Osteoblast (primary cell): Measurements from ENCODE around the gene GRM4. TPM values are rescaled to one million over a fixed set of nuclear protein-coding genes. Genes with fewer than 3 reads are reported as not detected.

Source experiments
- DNase-seq: peaks from one replicate; pipeline ENCODE4 v3.0.0; 2011; ENCODE audit warnings: low spot score, mixed read lengths; ENCODE audit not compliant: insufficient read length; ENCODE audit errors: missing footprints
- H2AFZ ChIP-seq: 2 replicates; pipeline ENCODE4 v1.6.0; 2011; ENCODE audit warnings: mild to moderate bottlenecking, low read length
- H3K27ac ChIP-seq: 2 replicates; pipeline ENCODE4 v1.5.1; 2011; ENCODE audit warnings: mild to moderate bottlenecking, low read depth, low read length, moderate library complexity
- H3K27me3 ChIP-seq: 2 replicates; pipeline ENCODE4 v1.6.0; 2012; ENCODE audit warnings: mild to moderate bottlenecking, control low read depth, inconsistent platforms, low read length, moderate library complexity; ENCODE audit not compliant: insufficient read depth
- H3K36me3 ChIP-seq: 2 replicates; pipeline ENCODE4 v1.5.1; 2011; ENCODE audit warnings: mild to moderate bottlenecking, low read length, control low read depth, moderate library complexity; ENCODE audit not compliant: insufficient read depth
- H3K4me1 ChIP-seq: 2 replicates; pipeline ENCODE4 v1.5.1; 2011; ENCODE audit warnings: mild to moderate bottlenecking, low read length, control low read depth, moderate library complexity; ENCODE audit not compliant: insufficient read depth
- H3K4me2 ChIP-seq: 2 replicates; pipeline ENCODE4 v1.6.0; 2011; ENCODE audit warnings: mild to moderate bottlenecking, low read length; ENCODE audit not compliant: insufficient read depth
- H3K4me3 ChIP-seq: fragments of 200-600 bp; sonication (generic); 3 replicates; pipeline ENCODE4 v1.5.1; 2012; ENCODE audit warnings: mild to moderate bottlenecking, low read length, inconsistent platforms; ENCODE audit not compliant: insufficient read depth
- H3K79me2 ChIP-seq: 2 replicates; pipeline ENCODE4 v1.6.0; 2012; ENCODE audit warnings: mild to moderate bottlenecking, low read length, control low read depth, inconsistent platforms; ENCODE audit not compliant: insufficient read depth
- H3K9me3 ChIP-seq: 2 replicates; pipeline ENCODE4 v1.5.1; 2011; ENCODE audit warnings: low read depth, low read length, control low read depth
- H4K20me1 ChIP-seq: 2 replicates; pipeline ENCODE4 v1.6.0; 2012; ENCODE audit warnings: mild to moderate bottlenecking, low read length, control low read depth; ENCODE audit not compliant: insufficient read depth
- total RNA-seq: library from RNA; depleted of rRNA; stranded (reverse); fragments of >200 nt; gene quantifications from 2 replicates; pipeline ENCODE4 v1.2.3, GENCODE V29; 2012
- TF ChIP-seq, protein P1 (sequence below): IDR thresholded peaks from 2 replicates; pipeline ENCODE4 v1.5.1; 2011; ENCODE audit warnings: mild to moderate bottlenecking, low read depth, low read length, moderate library complexity; ENCODE audit errors: extremely low read depth

GRM4 gene
- total RNA-seq, 1 donor, result 0.36 TPM

GRCh38 chr6:33997265-33997664 lies 148.6 kb downstream of the GRM4 start:
- Histone ChIP-seq H3K27me3 (peaks cover 12% of the 10 kb centered on the region), H3K4me3 (no peak overlapping the region), H2AFZ (no peak overlapping the region), H3K4me2 (no peak overlapping the region), H4K20me1 (no peaks in the 10 kb centered on the region), H3K79me2 (no peaks in the 10 kb centered on the region), H3K9me3 (no peaks in the 10 kb centered on the region), H3K4me1 (no peaks in the 10 kb centered on the region), H3K36me3 (no peaks in the 10 kb centered on the region), H3K27ac (no peak overlapping the region)
- TF ChIP-seq, protein P1, sequence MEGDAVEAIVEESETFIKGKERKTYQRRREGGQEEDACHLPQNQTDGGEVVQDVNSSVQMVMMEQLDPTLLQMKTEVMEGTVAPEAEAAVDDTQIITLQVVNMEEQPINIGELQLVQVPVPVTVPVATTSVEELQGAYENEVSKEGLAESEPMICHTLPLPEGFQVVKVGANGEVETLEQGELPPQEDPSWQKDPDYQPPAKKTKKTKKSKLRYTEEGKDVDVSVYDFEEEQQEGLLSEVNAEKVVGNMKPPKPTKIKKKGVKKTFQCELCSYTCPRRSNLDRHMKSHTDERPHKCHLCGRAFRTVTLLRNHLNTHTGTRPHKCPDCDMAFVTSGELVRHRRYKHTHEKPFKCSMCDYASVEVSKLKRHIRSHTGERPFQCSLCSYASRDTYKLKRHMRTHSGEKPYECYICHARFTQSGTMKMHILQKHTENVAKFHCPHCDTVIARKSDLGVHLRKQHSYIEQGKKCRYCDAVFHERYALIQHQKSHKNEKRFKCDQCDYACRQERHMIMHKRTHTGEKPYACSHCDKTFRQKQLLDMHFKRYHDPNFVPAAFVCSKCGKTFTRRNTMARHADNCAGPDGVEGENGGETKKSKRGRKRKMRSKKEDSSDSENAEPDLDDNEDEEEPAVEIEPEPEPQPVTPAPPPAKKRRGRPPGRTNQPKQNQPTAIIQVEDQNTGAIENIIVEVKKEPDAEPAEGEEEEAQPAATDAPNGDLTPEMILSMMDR, result no peak
- DNase-seq, result no peak

DNA sequence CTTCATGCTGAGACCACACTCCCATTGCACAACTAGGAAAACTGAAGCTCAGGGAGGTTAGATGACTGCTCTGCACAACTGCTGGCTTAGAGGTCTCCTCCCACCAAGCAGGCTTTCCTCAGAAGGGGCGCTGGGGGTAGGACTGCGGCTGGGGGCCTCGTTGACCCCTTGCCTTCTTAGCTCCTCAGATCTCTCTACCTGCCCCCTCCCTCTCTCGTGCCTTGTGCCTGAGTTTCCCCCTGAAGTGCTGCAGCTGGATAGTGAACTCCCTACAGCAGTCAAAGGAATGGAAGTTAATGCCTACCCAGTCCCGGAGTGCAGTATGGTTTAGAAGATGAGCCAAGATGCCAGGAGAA lies 149.8 kb downstream of the GRM4 start:
- DNase-seq, result no peak
- H3K4me3 ChIP-seq, result no peak overlapping the region
- H3K4me2 ChIP-seq, result no peak overlapping the region
- no peaks in the 10 kb centered on the region for H3K9me3 ChIP-seq
- no peaks in the 10 kb centered on the region for H4K20me1 ChIP-seq
- TF ChIP-seq, protein P1, result no peak
- no peak overlapping the region for H2AFZ ChIP-seq
- H3K79me2 ChIP-seq, result no peaks in the 10 kb centered on the region
- no peaks in the 10 kb centered on the region for H3K4me1 ChIP-seq
- peaks cover 12% of the 10 kb centered on the region for H3K27me3 ChIP-seq
- H3K27ac ChIP-seq, result no peak overlapping the region
- no peaks in the 10 kb centered on the region for H3K36me3 ChIP-seq

GRCh38 chr6:33995309-33996119 lies 150.4 kb downstream of the GRM4 start:
- DNase-seq, result no peak
- TF ChIP-seq, protein P1, result no peak
- Histone ChIP-seq H3K36me3 (no peaks in the 10 kb centered on the region), H3K27ac (no peak overlapping the region), H3K27me3 (peaks cover 12% of the 10 kb centered on the region), H3K4me3 (no peak overlapping the region), H4K20me1 (no peaks in the 10 kb centered on the region), H3K4me2 (no peak overlapping the region), H3K9me3 (no peaks in the 10 kb centered on the region), H2AFZ (no peak overlapping the region), H3K79me2 (no peaks in the 10 kb centered on the region), H3K4me1 (no peaks in the 10 kb centered on the region)

DNA sequence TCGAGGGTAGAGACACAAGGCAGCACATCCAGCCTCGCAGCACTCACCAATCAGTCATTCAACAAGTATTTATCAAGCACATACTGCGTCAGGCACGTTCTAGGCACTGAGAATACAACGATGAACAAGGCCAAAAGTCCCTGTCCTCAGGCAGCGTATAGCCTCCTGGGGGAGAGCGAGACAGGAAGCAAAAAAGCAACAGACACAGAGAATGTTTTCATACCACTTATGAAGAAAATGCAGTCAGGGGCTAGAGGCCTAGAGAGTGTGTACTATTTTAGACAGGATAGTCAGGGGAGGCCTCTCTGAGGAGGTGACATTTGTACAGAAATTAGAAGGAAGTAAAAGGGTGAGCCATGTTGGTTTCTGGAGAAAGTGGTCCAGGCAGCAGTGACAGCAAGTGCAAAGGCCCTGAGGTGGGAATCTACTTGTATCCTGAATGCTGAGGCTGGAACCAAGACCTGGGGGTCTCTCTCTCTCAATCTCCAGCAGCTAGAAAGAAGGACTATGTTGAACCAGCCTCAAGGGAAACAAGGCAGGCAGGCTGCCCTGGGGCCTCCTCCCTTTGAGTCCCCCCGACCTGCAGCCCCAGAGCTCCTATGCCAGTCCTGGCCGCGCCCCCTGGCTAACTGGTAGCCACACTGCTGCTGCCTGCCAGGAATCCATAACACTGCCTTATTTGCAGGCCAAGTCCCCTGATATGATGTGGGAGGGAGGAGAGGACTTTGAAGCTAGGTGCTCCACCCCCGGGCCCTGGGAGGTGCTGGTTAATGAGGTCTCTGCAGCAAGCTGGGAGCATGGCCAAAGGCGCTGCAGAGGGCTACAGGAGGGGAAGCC lies 151.2 kb downstream of the GRM4 start:
- H3K27me3 ChIP-seq, result peaks cover 12% of the 10 kb centered on the region

More for the DNA sequence above, 151.2 kb downstream of the GRM4 start:
- no peak overlapping the region for H3K27ac ChIP-seq
- DNase-seq, result no peak
- H2AFZ ChIP-seq, result no peak overlapping the region
- H3K36me3 ChIP-seq, result no peaks in the 10 kb centered on the region
- H4K20me1 ChIP-seq, result no peaks in the 10 kb centered on the region
- TF ChIP-seq, protein P1, result no peak
- no peaks in the 10 kb centered on the region for H3K9me3 ChIP-seq
- no peaks in the 10 kb centered on the region for H3K4me1 ChIP-seq
- no peak overlapping the region for H3K4me3 ChIP-seq
- no peaks in the 10 kb centered on the region for H3K79me2 ChIP-seq
- no peak overlapping the region for H3K4me2 ChIP-seq
